ENCODE results near the gene TMA16.

Gene TMA16

DNA sequence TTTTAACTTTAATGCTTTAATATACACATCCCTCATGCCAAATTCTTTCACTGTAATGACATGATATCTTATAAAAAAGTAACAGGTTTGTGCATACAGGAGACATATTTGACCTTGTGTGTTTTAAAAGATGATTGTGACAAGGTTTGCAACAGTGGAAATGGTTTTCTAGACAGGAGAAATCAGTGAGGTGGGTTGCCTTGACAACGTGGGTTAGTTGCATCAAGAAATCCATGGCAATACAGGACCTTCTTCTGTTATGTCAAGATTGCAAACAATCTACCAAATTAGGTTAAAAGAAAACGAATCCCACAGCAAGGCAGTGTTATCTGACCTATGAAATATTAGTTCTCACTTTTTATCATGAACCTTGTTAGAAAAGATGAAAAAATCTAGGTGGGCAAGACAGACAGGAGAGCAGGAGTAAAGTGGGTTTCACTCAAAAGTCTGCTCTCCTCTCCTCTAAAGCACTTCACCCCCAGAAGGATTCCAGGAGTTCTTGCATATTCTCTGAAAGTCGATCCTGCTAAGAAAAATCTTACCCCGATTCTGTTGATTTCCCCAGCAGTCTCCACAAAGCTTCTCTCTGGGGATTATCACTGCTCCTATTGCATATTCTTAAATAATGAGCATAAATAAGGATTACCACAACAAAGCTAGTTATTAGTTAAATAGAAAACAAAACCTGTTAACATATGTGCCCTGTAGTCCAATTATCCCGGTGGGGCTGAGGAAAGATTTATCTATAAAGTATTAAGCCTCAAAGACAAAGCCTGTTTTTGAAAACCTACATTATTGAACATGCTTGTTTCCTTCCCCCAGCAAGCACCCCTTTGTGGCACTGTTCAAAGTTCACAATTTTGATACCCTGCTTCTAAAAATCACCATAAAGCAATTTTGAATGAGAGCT, 71.0 kb downstream of the TMA16 start:
- DNase-seq = no peak

DNA sequence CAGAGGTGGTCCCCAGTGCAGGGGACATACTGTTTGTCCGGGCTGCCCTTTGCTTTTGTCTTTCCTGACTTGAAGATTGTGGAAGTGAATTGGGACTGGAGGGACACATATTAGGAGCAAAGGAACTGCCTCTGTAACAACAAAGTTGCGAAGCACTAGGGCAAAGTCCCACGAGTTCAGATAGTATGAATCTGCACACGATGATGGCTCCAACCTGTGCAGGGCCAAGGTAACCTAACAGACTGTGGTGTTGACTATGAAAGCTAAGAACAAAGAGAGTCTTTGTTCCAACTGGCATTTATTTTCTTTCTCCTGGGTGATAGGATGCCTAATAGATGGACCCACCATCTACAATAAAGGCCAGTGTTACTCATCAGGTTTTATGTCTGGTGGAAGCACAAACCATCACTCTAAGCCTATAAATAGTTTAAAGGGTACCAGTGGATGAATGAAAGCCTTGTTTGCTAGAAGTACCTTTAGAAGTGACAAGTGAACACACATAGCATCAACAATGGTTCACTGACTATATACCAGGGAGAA, 71.8 kb downstream of the TMA16 start:
- DNase-seq = no peak

DNA sequence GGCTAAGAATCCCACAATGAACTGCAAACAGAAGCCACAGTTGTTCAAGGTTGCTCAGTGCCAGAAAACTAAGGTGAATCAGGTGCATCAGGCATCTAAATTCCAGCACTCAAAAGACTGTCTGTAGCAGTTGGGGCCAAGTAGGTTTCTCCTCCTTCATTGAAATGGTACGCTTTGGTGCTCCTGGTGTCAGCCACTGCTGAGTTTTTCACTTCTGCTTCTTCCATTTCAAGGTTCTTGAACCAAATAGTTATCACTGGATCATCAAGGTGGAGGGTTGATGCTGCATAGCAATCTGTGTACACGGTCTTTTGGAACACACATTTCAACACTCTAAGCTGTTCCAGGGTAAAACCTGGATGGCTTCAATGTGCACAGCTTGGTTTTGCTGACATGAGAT, 74.4 kb downstream of the TMA16 start:
- DNase-seq = no peak

All from bone marrow (tissue), 2 donors.